ENCODE data around the gene TRIM74.
"Not testable (repeated sequence)": the region's sequence is repeated elsewhere in the genome, so short reads cannot be mapped to it uniquely, and the experiment has no call there.

GRCh38 chr7:72975656-72976286 is 6.5 kb upstream of the TRIM74 start:
- not testable (repeated sequence) for TF ChIP-seq CTCF (conservative IDR thresholded peaks at IDR 0.05; ENCODE audit: low read depth, low read length); EZH2 (IDR thresholded peaks at IDR 0.05; ENCODE audit: low read length, unreplicated experiment)
